Sigmoid colon (tissue), 7 donors: ENCODE results near the gene GNG11. TPM values are rescaled to one million over a fixed set of nuclear protein-coding genes. Genes with fewer than 3 reads are reported as not detected.

Experiments used
- DNase-seq: peaks from one replicate; pipeline ENCODE4 v3.0.0-alpha.2; 2019
- H3K27ac ChIP-seq, 4 donors: fragments of 200-600 bp; sonication (generic); one replicate each; pipeline ENCODE4 v1.5.1; 2016 to 2019; ENCODE audit warnings: mild to moderate bottlenecking in 1 of 4
- H3K27me3 ChIP-seq, 3 donors: fragments of 200-600 bp; sonication (generic); one replicate each; pipeline ENCODE4 v1.5.1; 2019; ENCODE audit warnings: mild to moderate bottlenecking in 1 of 3
- H3K36me3 ChIP-seq, 4 donors: fragments of 200-600 bp; sonication (generic); one replicate each; pipeline ENCODE4 v1.5.1; 2016 to 2019
- H3K4me1 ChIP-seq, 4 donors: fragments of 200-600 bp; sonication (generic); one replicate each; pipeline ENCODE4 v1.5.1; 2017 to 2019
- H3K4me3 ChIP-seq, 4 donors: fragments of 200-600 bp; sonication (generic); one replicate each; pipeline ENCODE4 v1.5.1; 2017 to 2019; ENCODE audit warnings: mild to moderate bottlenecking in 2 of 4, moderate library complexity in 1 of 4
- H3K9me3 ChIP-seq, 4 donors: fragments of 200-600 bp in 3 of 4; sonication (generic) in 3 of 4; one replicate each; pipeline versions ENCODE4 v1.5.1 to v1.6.1; 2013 to 2019
- CTCF ChIP-seq, 4 experiments: fragments of 450-650 bp in 3 of 4; fragments of 200-600 bp in 1 of 4; IDR thresholded peaks; one replicate each; pipeline ENCODE4 v1.5.1; 2016 to 2019; ENCODE audit warnings: antibody characterized with exemption in 4 of 4, mild to moderate bottlenecking in 3 of 4, moderate library complexity in 2 of 4
- EP300 ChIP-seq, 4 donors: sonication (generic); formaldehyde crosslinking; IDR thresholded peaks; one replicate each; pipeline ENCODE4 v1.6.1; 2017; ENCODE audit warnings: antibody characterized with exemption in 4 of 4
- POLR2A ChIP-seq, 2 donors: fragments of 450-650 bp; IDR thresholded peaks; one replicate each; pipeline ENCODE4 v1.6.1; 2016; ENCODE audit warnings: antibody characterized with exemption in 2 of 2, mild to moderate bottlenecking in 2 of 2, moderate library complexity in 2 of 2
- POLR2AphosphoS5 ChIP-seq, 4 donors: sonication (generic); formaldehyde crosslinking; IDR thresholded peaks; one replicate each; pipeline ENCODE4 v1.6.1; 2017; ENCODE audit warnings: antibody characterized with exemption in 4 of 4
- WGBS, 2 donors: extraction: QIAGEN DNeasy Blood & Tissue Kit; methylation state at CpG; one replicate each; pipeline ENCODE4 v1.1.7; 2013; 5-methylcytosine and 5-hydroxymethylcytosine counted together
- intact Hi-C: fragments of 100-400 bp; cut with DNase I; formaldehyde crosslinking; loops from one replicate; pipeline ENCODE4 v1.15.1; 2023
- polyA plus RNA-seq, 3 donors: library from polyadenylated mRNA; stranded (reverse); fragments of 200-250 nt; gene quantifications; one replicate each; pipeline ENCODE4 v1.2.3, GENCODE V29; 2013
- total RNA-seq, 4 donors: library from RNA; depleted of rRNA; stranded (reverse); fragments of >200 nt; gene quantifications; one replicate each; pipeline ENCODE4 v1.1.0, GENCODE V29; 2016
- donor health status: healthy with polysubstance abuse.
- donor health status: Bipolar disorder and iron deficiency.
- donor health status: healthy.

GNG11 gene
- 10 to 100 TPM; 12.9 to 26.8 (median 18.9) TPM for total RNA-seq
- polyA plus RNA-seq, result 10 to 100 TPM in 1 of 3 donors, 1 to 10 TPM in 2; 8.1 to 34.2 (median 8.1) TPM

DNA sequence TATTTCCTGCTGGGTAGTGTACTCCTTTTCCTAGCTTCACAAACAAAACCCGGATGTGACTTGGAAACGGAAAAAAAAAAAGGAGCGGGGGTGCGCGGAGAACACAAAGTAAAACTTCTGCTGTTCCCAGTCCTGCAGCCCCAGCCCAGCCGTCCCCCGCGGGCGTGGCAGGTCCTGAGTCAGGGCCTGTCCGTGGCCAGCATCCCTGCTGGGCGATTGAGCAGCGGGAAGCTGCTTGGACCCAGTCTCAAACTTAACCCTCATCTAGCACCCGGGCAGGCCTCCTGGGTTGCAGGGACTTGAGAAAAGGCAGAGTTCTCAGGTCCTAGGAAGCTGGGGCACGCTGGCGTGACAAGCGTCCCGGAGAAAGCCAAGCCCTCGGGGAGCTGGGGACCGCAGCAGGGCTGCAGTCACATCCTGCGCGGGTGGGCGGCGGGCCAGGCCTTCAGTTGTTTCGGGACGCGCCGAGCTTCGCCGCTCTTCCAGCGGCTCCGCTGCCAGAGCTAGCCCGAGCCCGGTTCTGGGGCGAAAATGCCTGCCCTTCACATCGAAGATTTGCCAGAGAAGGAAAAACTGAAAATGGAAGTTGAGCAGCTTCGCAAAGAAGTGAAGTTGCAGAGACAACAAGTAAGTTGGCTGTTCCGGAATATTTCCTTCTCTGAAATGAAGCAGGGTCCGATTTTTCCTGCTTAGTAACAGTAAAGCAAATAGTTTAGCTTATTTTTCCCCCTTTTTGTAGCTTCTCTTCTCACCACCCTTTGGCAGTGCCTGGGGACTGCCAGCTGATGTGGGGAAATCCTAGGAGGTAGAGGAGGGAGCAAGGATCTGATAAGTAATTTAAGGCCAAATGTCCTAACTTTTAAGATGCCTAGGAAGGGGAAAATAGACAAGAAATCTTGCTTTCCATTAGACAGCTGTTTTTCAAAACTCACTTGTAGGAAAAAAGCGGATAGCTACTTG, at the start of gene GNG11:
Gene GNG11 (plus strand): TSS at position 129 of the 960 bp plus-strand sequence. CDS start 403 bp downstream, at position 532.
- Histone ChIP-seq H3K4me1 (peaks cover 0 to 48% (median 16%) of the 10 kb centered on the region in 4 donors), H3K27ac (peak within 1 kb of the TSS; percentile 85 to 92 (median 88)), H3K27me3 (no peaks in the 10 kb centered on the region), H3K36me3 (peaks cover 0 to 5% (median 0%) of the 10 kb centered on the region in 4 donors), H3K4me3 (peak within 1 kb of the TSS; percentile 49 to 74 (median 63)), H3K9me3 (no peaks in the 10 kb centered on the region)
- intact Hi-C loops, result loop anchor here (5.0 kb wide), 1 partner anchor 80 kb away; the partner anchor contains the start of gene BET1
- WGBS, 2 donors, result 3% methylated on average over 39 of the region's 39 CpGs
- TF ChIP-seq POLR2A (IDR thresholded peaks at IDR 0.05) (peak in 1 of 2 donors; percentile 19), POLR2AphosphoS5 (IDR thresholded peaks at IDR 0.05) (peak; percentile 19 to 73 (median 48)), EP300 (IDR thresholded peaks at IDR 0.05) (no peak), CTCF (IDR thresholded peaks at IDR 0.05) (no peak)
- peak; percentile 91 for DNase-seq

DNA sequence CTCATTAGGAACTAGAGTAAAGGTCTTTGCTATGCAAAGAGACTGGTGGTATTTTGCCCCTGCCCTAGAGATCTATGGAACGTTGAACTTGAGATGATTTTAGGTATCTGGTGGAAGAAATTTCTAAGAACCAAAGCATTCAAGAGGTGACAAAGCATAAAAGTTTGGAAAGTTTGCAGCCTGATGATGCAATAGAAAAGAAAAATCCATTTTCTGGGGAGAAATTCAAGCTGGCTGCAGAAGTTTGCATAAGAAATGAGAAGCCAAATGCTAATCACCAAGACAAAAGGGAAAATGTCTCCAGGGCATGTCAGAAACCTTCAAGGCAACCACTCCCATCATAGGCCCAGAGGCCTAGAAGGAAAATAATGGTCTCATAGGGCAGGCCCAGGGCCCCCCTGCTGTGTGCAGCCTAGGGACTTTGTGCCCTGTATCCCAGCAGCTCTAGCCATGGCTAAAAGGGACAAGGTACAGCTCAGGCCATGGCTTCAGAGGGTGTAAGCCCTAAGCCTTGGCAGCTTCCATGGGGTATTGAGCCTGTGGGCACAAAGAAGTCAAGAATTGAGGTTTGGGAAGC, 47.4 kb upstream of the GNG11 start:
- Histone ChIP-seq H3K4me1 (no peaks in the 10 kb centered on the region), H3K27me3 (no peaks in the 10 kb centered on the region), H3K4me3 (no peak overlapping the region), H3K27ac (no peak overlapping the region), H3K9me3 (peaks cover 0 to 3% (median 0%) of the 10 kb centered on the region in 4 donors), H3K36me3 (no peaks in the 10 kb centered on the region)
- DNase-seq, result no peak
- intact Hi-C loops, result no loop called here
- TF ChIP-seq POLR2AphosphoS5 (IDR thresholded peaks at IDR 0.05), result no peak
- no peak for TF ChIP-seq CTCF (IDR thresholded peaks at IDR 0.05)
- 82 to 88% methylated on average over 1 of the region's 1 CpG for WGBS, 2 donors

- Histone ChIP-seq H3K36me3 (no peaks in the 10 kb centered on the region), H3K4me1 (no peaks in the 10 kb centered on the region), H3K27ac (no peak overlapping the region), H3K27me3 (no peaks in the 10 kb centered on the region), H3K9me3 (peaks cover 0 to 3% (median 0%) of the 10 kb centered on the region in 4 donors), H3K4me3 (no peak overlapping the region)
- DNase-seq, result no peak
- TF ChIP-seq EP300 (IDR thresholded peaks at IDR 0.05) (no peak), POLR2A (IDR thresholded peaks at IDR 0.05) (no peak), POLR2AphosphoS5 (IDR thresholded peaks at IDR 0.05) (no peak), CTCF (IDR thresholded peaks at IDR 0.05) (no peak)
- intact Hi-C loops, result no loop called here
- 77 to 81% methylated on average over 3 of the region's 3 CpGs for WGBS, 2 donors
These were observed 43.8 kb upstream of the GNG11 start for GRCh38 chr7:93877742-93878141.

DNA sequence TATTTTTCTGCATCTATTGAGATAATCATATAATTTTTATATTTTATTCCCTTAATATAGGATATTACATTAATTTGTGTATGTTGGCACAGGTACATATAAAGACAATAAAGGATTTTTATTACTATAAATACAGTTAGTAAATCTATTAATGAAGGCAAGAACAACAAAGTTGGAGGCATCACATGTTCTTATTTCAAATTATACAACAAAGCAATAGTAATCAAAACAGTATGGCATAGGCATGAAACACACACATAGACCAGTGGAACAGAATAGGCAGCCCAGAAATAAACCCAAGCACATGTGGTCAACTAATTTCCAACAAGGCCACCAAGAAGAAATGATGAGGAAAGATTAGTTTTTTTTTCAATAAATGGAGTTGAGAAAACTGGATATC, 42.2 kb upstream of the GNG11 start:
- intact Hi-C loops, result no loop called here
- H3K4me1 ChIP-seq, result no peaks in the 10 kb centered on the region
- H3K4me3 ChIP-seq, result no peak overlapping the region
- no peak for DNase-seq
- no peaks in the 10 kb centered on the region for H3K27me3 ChIP-seq
- H3K36me3 ChIP-seq, result no peaks in the 10 kb centered on the region
- H3K27ac ChIP-seq, result no peak overlapping the region
- TF ChIP-seq POLR2AphosphoS5 (IDR thresholded peaks at IDR 0.05) (no peak), EP300 (IDR thresholded peaks at IDR 0.05) (no peak), CTCF (IDR thresholded peaks at IDR 0.05) (no peak), POLR2A (IDR thresholded peaks at IDR 0.05) (no peak)
- no peaks in the 10 kb centered on the region for H3K9me3 ChIP-seq
